Gastroesophageal sphincter (tissue), 3 donors: Measurements from ENCODE around the gene OTOF.

ENCODE experiments used
- CTCF ChIP-seq, 4 experiments: fragments of 200-600 bp in 2 of 4; fragments of 450-650 bp in 2 of 4; sonication (generic) in 1 of 4; IDR thresholded peaks; one replicate each; pipeline ENCODE4 v1.5.1; 2017 to 2019; ENCODE audit warnings: antibody characterized with exemption in 4 of 4, mild to moderate bottlenecking in 2 of 4, moderate library complexity in 2 of 4
- EP300 ChIP-seq: sonication (generic); formaldehyde crosslinking; IDR thresholded peaks from one replicate; pipeline ENCODE4 v1.6.1; 2017; ENCODE audit warnings: antibody characterized with exemption, mild to moderate bottlenecking
- POLR2A ChIP-seq, 2 donors: fragments of 450-650 bp; IDR thresholded peaks; one replicate each; pipeline ENCODE4 v1.6.1; 2017; ENCODE audit warnings: antibody characterized with exemption in 2 of 2, mild to moderate bottlenecking in 2 of 2, moderate library complexity in 1 of 2
- POLR2AphosphoS5 ChIP-seq: sonication (generic); formaldehyde crosslinking; IDR thresholded peaks from one replicate; pipeline ENCODE4 v1.6.1; 2017; ENCODE audit warnings: antibody characterized with exemption

DNA sequence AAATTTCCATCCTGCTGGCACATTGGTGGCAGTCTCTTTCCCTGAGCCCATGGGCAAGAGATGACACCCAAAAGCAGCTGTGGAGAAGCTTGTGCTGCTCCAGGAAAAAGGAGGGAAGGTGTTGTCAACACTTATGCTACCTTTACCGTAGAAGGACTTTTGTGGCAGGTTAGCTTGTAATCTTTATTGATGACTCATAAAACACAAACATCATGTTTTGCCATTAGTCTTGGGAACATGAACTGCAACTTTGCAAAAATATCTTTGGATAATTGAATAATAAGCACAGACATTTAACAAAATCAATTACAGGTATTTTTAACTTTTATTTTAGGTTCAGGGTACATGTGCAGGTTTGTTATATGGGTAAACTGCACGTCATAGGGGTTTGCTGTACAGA lies 42.8 kb downstream of the OTOF start:
- TF ChIP-seq POLR2AphosphoS5 (no peak), CTCF (IDR thresholded peaks at IDR 0.05) (no peak), POLR2A (IDR thresholded peaks at IDR 0.05) (no peak), EP300 (no peak)
